HepG2 (cell line): ENCODE results near the gene HOXC5. TPM values are rescaled to one million over a fixed set of nuclear protein-coding genes. Genes with fewer than 3 reads are reported as not detected.

Experiments
- ATAC-seq: fragments of 200-7000 bp; cut with Tn5 transposase; 3 replicates; pipeline ENCODE4 v1.9.1; 2020; ENCODE audit warnings: mild to moderate bottlenecking, moderate library complexity
- BruUV-seq: library from RNA; stranded (reverse); fragments of 400-500 nt; replicated peaks from 2 replicates; lab custom pipeline; 2021; lab: Mats Ljungman, UMichigan
- CTCF ChIA-PET: fragments of 300-600 bp; formaldehyde crosslinking; extraction: SDS; loops from one replicate; lab custom pipeline; 2021; ENCODE audit warnings: low total read pairs, inconsistent platforms, low intra/inter-chr PET ratio; lab: Yijun Ruan, JAX
- POLR2A ChIA-PET: fragments of 350-600 bp; sonication (Branson Sonifier 250); formaldehyde crosslinking; loops from one replicate; lab custom pipeline; 2020; ENCODE audit warnings: antibody characterized with exemption, inconsistent platforms; lab: Yijun Ruan, JAX
- DNase-seq: peaks from one replicate; pipeline ENCODE4 v3.0.0-alpha.2; 2015; ENCODE audit warnings: low spot score
- FAIRE-seq: peaks from 3 replicates; lab custom pipeline; 2011; peaks lifted over from hg19 to GRCh38; lab: Jason Lieb, UNC
- H2AFZ ChIP-seq: one replicate; pipeline ENCODE4 v1.6.1; 2011; ENCODE audit warnings: low read length, inconsistent platforms
- H3K27ac ChIP-seq: fragments of 300-600 bp; 3 replicates; pipeline ENCODE4 v1.8.0; 2011; ENCODE audit warnings: mixed run types, mild to moderate bottlenecking, mixed read lengths, low read length, inconsistent platforms; ENCODE audit not compliant: insufficient read depth; ENCODE audit errors: extremely low read length
- H3K27me3 ChIP-seq, 2 experiments: fragments of 200-600 bp in 1 of 2; 2 replicates in 1 of 2; 3 replicates in 1 of 2; pipeline versions ENCODE4 v1.6.0 to v1.8.0; 2011; ENCODE audit warnings: low read length in 2 of 2, mild to moderate bottlenecking in 2 of 2, moderate library complexity in 2 of 2, inconsistent platforms in 1 of 2; ENCODE audit not compliant: insufficient read depth in 2 of 2, control insufficient read depth in 1 of 2
- H3K36me3 ChIP-seq, 2 experiments: fragments of 200-600 bp in 1 of 2; replicated peaks in 1 of 2; 2 replicates in 1 of 2; 3 replicates in 1 of 2; pipeline versions ENCODE4 v1.5.1 to v1.8.0; 2011; ENCODE audit warnings: low read length in 2 of 2, inconsistent platforms in 1 of 2; ENCODE audit not compliant: insufficient read depth in 2 of 2, control insufficient read depth in 1 of 2
- H3K4me1 ChIP-seq: 2 replicates; pipeline ENCODE4 v1.5.1; 2012; ENCODE audit warnings: low read length, inconsistent platforms; ENCODE audit not compliant: insufficient read depth
- H3K4me2 ChIP-seq: 2 replicates; pipeline ENCODE4 v1.6.0; 2011; ENCODE audit warnings: low read depth, low read length, inconsistent platforms
- H3K4me3 ChIP-seq, 3 experiments: fragments of 200-600 bp in 1 of 3; sonication (generic), shearing (Covaris generic) in 1 of 3; replicated peaks in 1 of 3; 2 replicates each; pipeline ENCODE4 v1.5.1; 2011 to 2016; ENCODE audit warnings: low read length in 3 of 3, inconsistent platforms in 2 of 3, low read depth in 2 of 3, mild to moderate bottlenecking in 2 of 3, control low read depth in 1 of 3, mixed read lengths in 1 of 3; ENCODE audit not compliant: insufficient read depth in 1 of 3
- H3K79me2 ChIP-seq: one replicate; pipeline ENCODE4 v1.6.1; 2011; ENCODE audit warnings: low read length, inconsistent platforms; ENCODE audit not compliant: insufficient read depth
- H3K9ac ChIP-seq: 2 replicates; pipeline ENCODE4 v1.6.0; 2011; ENCODE audit warnings: mild to moderate bottlenecking, low read depth, low read length, inconsistent platforms; ENCODE audit not compliant: insufficient read depth
- H3K9me3 ChIP-seq: 2 replicates; pipeline ENCODE4 v1.5.1; 2012; ENCODE audit warnings: mild to moderate bottlenecking, low read length
- H4K20me1 ChIP-seq: 2 replicates; pipeline ENCODE4 v1.6.0; 2011; ENCODE audit warnings: inconsistent platforms, mild to moderate bottlenecking, low read length, moderate library complexity; ENCODE audit not compliant: insufficient read depth
- GFI1 ChIP-seq: sonication (generic); formaldehyde crosslinking; IDR thresholded peaks from 2 replicates; pipeline ENCODE4 v1.5.0; 2020; ENCODE audit warnings: missing genetic modification reagents, mild to moderate bottlenecking, borderline replicate concordance
- MIER3 ChIP-seq: IDR thresholded peaks from 2 replicates; pipeline ENCODE4 v1.6.1; 2016; ENCODE audit warnings: missing compliant biosample characterization, borderline replicate concordance
- MXD4 ChIP-seq: IDR thresholded peaks from 2 replicates; pipeline ENCODE4 v1.6.1; 2016; ENCODE audit warnings: mild to moderate bottlenecking, missing biosample characterization, missing genetic modification reagents
- NFKBIZ ChIP-seq: IDR thresholded peaks from 2 replicates; pipeline ENCODE4 v1.6.1; 2018; ENCODE audit warnings: missing genetic modification reagents, missing compliant biosample characterization
- RBFOX2 ChIP-seq: fragments of 200-400 bp; formaldehyde crosslinking; IDR thresholded peaks from 2 replicates; pipeline ENCODE4 v1.6.1; 2017; ENCODE audit warnings: low read depth, mild to moderate bottlenecking, low read length
- REPIN1 ChIP-seq: sonication (generic); formaldehyde crosslinking; IDR thresholded peaks from 2 replicates; pipeline ENCODE4 v1.8.0; 2022; ENCODE audit warnings: missing genetic modification reagents, low read depth, mild to moderate bottlenecking, borderline replicate concordance
- SOX6 ChIP-seq, 2 experiments: fragments of 450-650 bp in 1 of 2; sonication (generic) in 1 of 2; formaldehyde crosslinking in 1 of 2; IDR thresholded peaks; 2 replicates each; pipeline versions ENCODE4 v1.4.0 to v1.6.1; 2017 to 2020; ENCODE audit warnings: antibody characterized with exemption in 1 of 2, mild to moderate bottlenecking in 1 of 2, missing genetic modification reagents in 1 of 2
- ZBTB14 ChIP-seq: sonication (generic); formaldehyde crosslinking; IDR thresholded peaks from 2 replicates; pipeline ENCODE4 v1.4.0; 2020; ENCODE audit warnings: missing genetic modification reagents
- ZBTB3 ChIP-seq: sonication (generic); formaldehyde crosslinking; IDR thresholded peaks from 2 replicates; pipeline ENCODE4 v1.4.0; 2020; ENCODE audit warnings: low read depth, mild to moderate bottlenecking, moderate library complexity, missing genetic modification reagents, borderline replicate concordance
- ZNF234 ChIP-seq: sonication (generic); formaldehyde crosslinking; conservative IDR thresholded peaks from 2 replicates; pipeline ENCODE4 v1.5.1; 2020; ENCODE audit warnings: mild to moderate bottlenecking, missing genetic modification reagents
- ZNF30 ChIP-seq: sonication (generic); formaldehyde crosslinking; IDR thresholded peaks from 2 replicates; pipeline ENCODE4 v1.5.0; 2020; ENCODE audit warnings: mild to moderate bottlenecking, missing genetic modification reagents
- WGBS: methylation state at CpG from one replicate; pipeline ENCODE4 v1.1.6; 2017; ENCODE audit warnings: low lambda C conversion rate; 5-methylcytosine and 5-hydroxymethylcytosine counted together
- in situ Hi-C: cut with HindIII; loops from 2 replicates; pipeline ENCODE4 v1.10.0; 2017; ENCODE audit warnings: low pct_unique_long_range_greater_than_20kb; ENCODE audit not compliant: extremely low pct_ligation_motif_present
- intact Hi-C: fragments of 100-400 bp; cut with micrococcal nuclease; formaldehyde crosslinking; loops from one replicate; pipeline ENCODE4 v1.10.0; 2022; ENCODE audit not compliant: unreplicated experiment
- polyA plus RNA-seq, 8 experiments: library from polyadenylated mRNA; depleted of rRNA in 3 of 8; stranded (reverse) in 7 of 8; unstranded in 1 of 8; fragments of >200 nt; fragmentation: Illumina TruSeq in 4 of 8; extraction: Trizol in 4 of 8; gene quantifications; 2 replicates each; pipeline versions ENCODE4 v1.2.1 to v1.2.3, GENCODE V29; 2011 to 2016; ENCODE audit warnings: low read depth in 4 of 8, missing spikeins in 1 of 8, mixed read lengths in 1 of 8; ENCODE audit not compliant: insufficient read depth in 1 of 8
- total RNA-seq, 5 experiments: library from RNA; depleted of rRNA; stranded (reverse); fragments of >200 nt; fragmentation: Illumina TruSeq; extraction: Trizol; gene quantifications; 2 replicates each; pipeline ENCODE4 v1.2.3, GENCODE V29; 2016; ENCODE audit warnings: low read depth in 1 of 5
- TF ChIP-seq, protein P1 (sequence below): sonication (generic); formaldehyde crosslinking; IDR thresholded peaks from 2 replicates; pipeline ENCODE4 v1.8.1; 2023; ENCODE audit warnings: mild to moderate bottlenecking, missing genetic modification reagents
- TF ChIP-seq, protein P2 (sequence below): sonication (generic); formaldehyde crosslinking; IDR thresholded peaks from 2 replicates; pipeline ENCODE4 v1.5.1; 2020; ENCODE audit warnings: mild to moderate bottlenecking, missing genetic modification reagents, moderate library complexity
- TF ChIP-seq, protein P3 (sequence below): sonication (generic); formaldehyde crosslinking; IDR thresholded peaks from 2 replicates; pipeline ENCODE4 v1.4.0; 2020; ENCODE audit warnings: missing genetic modification reagents, borderline replicate concordance

HOXC5 gene
- total and polyA plus RNA-seq, 2 of the 13 experiments (the other 11 are each of a cell fraction or from before 2014, with no cell fraction given) = not detected

DNA sequence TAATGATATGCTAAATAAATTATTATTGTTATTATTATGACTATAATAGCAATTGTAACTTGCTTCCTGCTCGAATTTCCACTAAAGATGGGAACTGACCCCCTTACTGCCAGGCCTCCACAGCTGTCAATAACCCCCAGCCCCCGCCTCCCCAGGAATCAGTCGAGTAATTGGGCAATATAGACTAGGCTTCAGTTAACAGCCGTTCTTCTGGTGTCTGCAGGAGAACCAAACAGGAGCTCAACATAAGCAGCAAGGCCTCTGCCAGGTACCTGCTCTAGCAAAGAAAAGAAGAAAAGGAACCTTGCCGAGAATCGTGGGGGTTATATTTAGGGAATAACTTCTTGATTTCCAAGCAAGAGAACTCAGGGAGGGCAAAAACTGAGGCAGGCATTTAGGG is 42.6 kb downstream of the HOXC5 start:
- H3K9me3 ChIP-seq = no peaks in the 10 kb centered on the region
- ChIA-PET CTCF (no interaction called here), POLR2A (no interaction called here)
- no peak overlapping the region for H3K9ac ChIP-seq
- in situ Hi-C loops (no loop called here), intact Hi-C loops (no loop called here)
- no peak overlapping the region for H3K27ac ChIP-seq
- WGBS = 6% methylated on average over 6 of the region's 6 CpGs
- no peak for ATAC-seq
- TF ChIP-seq GFI1 = no peak
- no peak for TF ChIP-seq SOX6 (IDR thresholded peaks at IDR 0.05)
- TF ChIP-seq SOX6 (CRISPR knock-in tag; IDR thresholded peaks at IDR 0.05) = no peak
- TF ChIP-seq ZBTB14 (CRISPR knock-in tag) = no peak
- TF ChIP-seq, protein P1, sequence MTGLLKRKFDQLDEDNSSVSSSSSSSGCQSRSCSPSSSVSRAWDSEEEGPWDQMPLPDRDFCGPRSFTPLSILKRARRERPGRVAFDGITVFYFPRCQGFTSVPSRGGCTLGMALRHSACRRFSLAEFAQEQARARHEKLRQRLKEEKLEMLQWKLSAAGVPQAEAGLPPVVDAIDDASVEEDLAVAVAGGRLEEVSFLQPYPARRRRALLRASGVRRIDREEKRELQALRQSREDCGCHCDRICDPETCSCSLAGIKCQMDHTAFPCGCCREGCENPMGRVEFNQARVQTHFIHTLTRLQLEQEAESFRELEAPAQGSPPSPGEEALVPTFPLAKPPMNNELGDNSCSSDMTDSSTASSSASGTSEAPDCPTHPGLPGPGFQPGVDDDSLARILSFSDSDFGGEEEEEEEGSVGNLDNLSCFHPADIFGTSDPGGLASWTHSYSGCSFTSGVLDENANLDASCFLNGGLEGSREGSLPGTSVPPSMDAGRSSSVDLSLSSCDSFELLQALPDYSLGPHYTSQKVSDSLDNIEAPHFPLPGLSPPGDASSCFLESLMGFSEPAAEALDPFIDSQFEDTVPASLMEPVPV (CRISPR knock-in tag) = no peak
- TF ChIP-seq ZNF234 (CRISPR knock-in tag) = no peak
- TF ChIP-seq, protein P2, sequence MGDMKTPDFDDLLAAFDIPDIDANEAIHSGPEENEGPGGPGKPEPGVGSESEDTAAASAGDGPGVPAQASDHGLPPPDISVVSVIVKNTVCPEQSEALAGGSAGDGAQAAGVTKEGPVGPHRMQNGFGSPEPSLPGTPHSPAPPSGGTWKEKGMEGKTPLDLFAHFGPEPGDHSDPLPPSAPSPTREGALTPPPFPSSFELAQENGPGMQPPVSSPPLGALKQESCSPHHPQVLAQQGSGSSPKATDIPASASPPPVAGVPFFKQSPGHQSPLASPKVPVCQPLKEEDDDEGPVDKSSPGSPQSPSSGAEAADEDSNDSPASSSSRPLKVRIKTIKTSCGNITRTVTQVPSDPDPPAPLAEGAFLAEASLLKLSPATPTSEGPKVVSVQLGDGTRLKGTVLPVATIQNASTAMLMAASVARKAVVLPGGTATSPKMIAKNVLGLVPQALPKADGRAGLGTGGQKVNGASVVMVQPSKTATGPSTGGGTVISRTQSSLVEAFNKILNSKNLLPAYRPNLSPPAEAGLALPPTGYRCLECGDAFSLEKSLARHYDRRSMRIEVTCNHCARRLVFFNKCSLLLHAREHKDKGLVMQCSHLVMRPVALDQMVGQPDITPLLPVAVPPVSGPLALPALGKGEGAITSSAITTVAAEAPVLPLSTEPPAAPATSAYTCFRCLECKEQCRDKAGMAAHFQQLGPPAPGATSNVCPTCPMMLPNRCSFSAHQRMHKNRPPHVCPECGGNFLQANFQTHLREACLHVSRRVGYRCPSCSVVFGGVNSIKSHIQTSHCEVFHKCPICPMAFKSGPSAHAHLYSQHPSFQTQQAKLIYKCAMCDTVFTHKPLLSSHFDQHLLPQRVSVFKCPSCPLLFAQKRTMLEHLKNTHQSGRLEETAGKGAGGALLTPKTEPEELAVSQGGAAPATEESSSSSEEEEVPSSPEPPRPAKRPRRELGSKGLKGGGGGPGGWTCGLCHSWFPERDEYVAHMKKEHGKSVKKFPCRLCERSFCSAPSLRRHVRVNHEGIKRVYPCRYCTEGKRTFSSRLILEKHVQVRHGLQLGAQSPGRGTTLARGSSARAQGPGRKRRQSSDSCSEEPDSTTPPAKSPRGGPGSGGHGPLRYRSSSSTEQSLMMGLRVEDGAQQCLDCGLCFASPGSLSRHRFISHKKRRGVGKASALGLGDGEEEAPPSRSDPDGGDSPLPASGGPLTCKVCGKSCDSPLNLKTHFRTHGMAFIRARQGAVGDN (CRISPR knock-in tag) = no peak
- TF ChIP-seq RBFOX2 = no peak
- TF ChIP-seq REPIN1 (CRISPR knock-in tag) = no peak
- no peak for TF ChIP-seq MXD4 (CRISPR knock-in tag)
- TF ChIP-seq ZBTB3 (CRISPR knock-in tag) = no peak
- TF ChIP-seq ZNF30 (CRISPR knock-in tag) = no peak
- no peak for TF ChIP-seq NFKBIZ (CRISPR knock-in tag)
- no peak for TF ChIP-seq MIER3 (CRISPR knock-in tag)
- TF ChIP-seq, protein P3, sequence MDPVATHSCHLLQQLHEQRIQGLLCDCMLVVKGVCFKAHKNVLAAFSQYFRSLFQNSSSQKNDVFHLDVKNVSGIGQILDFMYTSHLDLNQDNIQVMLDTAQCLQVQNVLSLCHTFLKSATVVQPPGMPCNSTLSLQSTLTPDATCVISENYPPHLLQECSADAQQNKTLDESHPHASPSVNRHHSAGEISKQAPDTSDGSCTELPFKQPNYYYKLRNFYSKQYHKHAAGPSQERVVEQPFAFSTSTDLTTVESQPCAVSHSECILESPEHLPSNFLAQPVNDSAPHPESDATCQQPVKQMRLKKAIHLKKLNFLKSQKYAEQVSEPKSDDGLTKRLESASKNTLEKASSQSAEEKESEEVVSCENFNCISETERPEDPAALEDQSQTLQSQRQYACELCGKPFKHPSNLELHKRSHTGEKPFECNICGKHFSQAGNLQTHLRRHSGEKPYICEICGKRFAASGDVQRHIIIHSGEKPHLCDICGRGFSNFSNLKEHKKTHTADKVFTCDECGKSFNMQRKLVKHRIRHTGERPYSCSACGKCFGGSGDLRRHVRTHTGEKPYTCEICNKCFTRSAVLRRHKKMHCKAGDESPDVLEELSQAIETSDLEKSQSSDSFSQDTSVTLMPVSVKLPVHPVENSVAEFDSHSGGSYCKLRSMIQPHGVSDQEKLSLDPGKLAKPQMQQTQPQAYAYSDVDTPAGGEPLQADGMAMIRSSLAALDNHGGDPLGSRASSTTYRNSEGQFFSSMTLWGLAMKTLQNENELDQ = no peak
- DNase-seq = no peak
- no TSS peak for BruUV-seq
- H3K79me2 ChIP-seq = no peaks in the 10 kb centered on the region
- no peak overlapping the region for H3K4me3 ChIP-seq
- FAIRE-seq = no peak
- H4K20me1 ChIP-seq = no peaks in the 10 kb centered on the region
- H3K4me2 ChIP-seq = no peak overlapping the region
- H3K36me3 ChIP-seq = no peaks in the 10 kb centered on the region
- no peaks in the 10 kb centered on the region for H3K4me1 ChIP-seq
- peaks cover 1 to 9% of the 10 kb centered on the region in 2 experiments; a peak in 3 of 5 replicates for H3K27me3 ChIP-seq
- H2AFZ ChIP-seq = no peak overlapping the region
